Endothelial cell of umbilical vein (primary cell): Measurements from ENCODE around the gene CORO7. TPM values are rescaled to one million over a fixed set of nuclear protein-coding genes. Genes with fewer than 3 reads are reported as not detected.
"Not testable (repeated sequence)": the region's sequence is repeated elsewhere in the genome, so short reads cannot be mapped to it uniquely, and the experiment has no call there.

Experiments
- BruUV-seq: library from RNA; stranded (reverse); fragments of 400-500 nt; replicated peaks from 2 replicates; lab custom pipeline; 2021; lab: Mats Ljungman, UMichigan
- CTCF ChIA-PET: fragments of 300-600, 350-600 bp; sonication (Branson Sonifier 250); formaldehyde crosslinking; loops from one replicate; lab custom pipeline; 2021; ENCODE audit warnings: antibody characterized with exemption, inconsistent platforms; lab: Charles Lee
- POLR2A ChIA-PET: fragments of 300-600, 350-600 bp; sonication (Branson Sonifier 250); formaldehyde crosslinking; loops from one replicate; lab custom pipeline; 2021; ENCODE audit warnings: antibody characterized with exemption, inconsistent platforms; lab: Charles Lee
- DNase-seq: peaks from one replicate; pipeline ENCODE4 v3.0.0-alpha.2; 2011; ENCODE audit warnings: low read depth, low spot score
- FAIRE-seq: peaks from 2 replicates; lab custom pipeline; 2011; peaks lifted over from hg19 to GRCh38; lab: Jason Lieb, UNC
- H2AFZ ChIP-seq: 2 replicates; pipeline ENCODE4 v1.6.0; 2012; ENCODE audit warnings: low read depth, low read length, control low read depth, inconsistent platforms
- H3K27ac ChIP-seq: 2 replicates; pipeline ENCODE4 v1.5.1; 2011; ENCODE audit warnings: low read depth, mild to moderate bottlenecking, control low read depth, low read length, moderate library complexity; ENCODE audit not compliant: insufficient read depth
- H3K27me3 ChIP-seq, 2 experiments: 2 replicates each; pipeline versions ENCODE4 v1.6.0 to v1.6.1; 2011; ENCODE audit warnings: low read length in 2 of 2, mixed read lengths in 1 of 2; ENCODE audit not compliant: control insufficient read depth in 2 of 2, insufficient read depth in 2 of 2
- H3K36me3 ChIP-seq, 2 experiments: 2 replicates in 1 of 2; 3 replicates in 1 of 2; pipeline ENCODE4 v1.5.1; 2011; ENCODE audit warnings: low read length in 2 of 2, mild to moderate bottlenecking in 1 of 2, moderate library complexity in 1 of 2; ENCODE audit not compliant: control insufficient read depth in 2 of 2, insufficient read depth in 2 of 2; ENCODE audit errors: extremely low read depth in 1 of 2
- H3K4me1 ChIP-seq: 3 replicates; pipeline ENCODE4 v1.5.1; 2011; ENCODE audit warnings: mild to moderate bottlenecking, low read length; ENCODE audit not compliant: control insufficient read depth, insufficient read depth; ENCODE audit errors: extremely low read depth
- H3K4me2 ChIP-seq: 2 replicates; pipeline ENCODE4 v1.6.1; 2011; ENCODE audit warnings: low read length, control low read depth, mixed read lengths; ENCODE audit not compliant: insufficient read depth
- H3K4me3 ChIP-seq, 3 experiments: fragments of 200-600 bp in 1 of 3; sonication (generic), shearing (Covaris generic) in 1 of 3; replicated peaks in 1 of 3; 2 replicates each; pipeline ENCODE4 v1.5.1; 2011 to 2016; ENCODE audit warnings: control low read depth in 3 of 3, low read length in 3 of 3, mild to moderate bottlenecking in 2 of 3, inconsistent platforms in 1 of 3, low read depth in 1 of 3, moderate library complexity in 1 of 3; ENCODE audit not compliant: insufficient read depth in 1 of 3
- H3K79me2 ChIP-seq: 2 replicates; pipeline ENCODE4 v1.6.0; 2012; ENCODE audit warnings: low read length, inconsistent platforms; ENCODE audit not compliant: control insufficient read depth, insufficient read depth
- H3K9ac ChIP-seq: replicated peaks from 2 replicates; pipeline ENCODE3; 2011; ENCODE audit warnings: low read length, control low read depth; ENCODE audit not compliant: insufficient read depth; ENCODE audit errors: extremely low read depth
- H3K9me1 ChIP-seq: replicated peaks from 3 replicates; pipeline ENCODE4 v1.6.0; 2011; ENCODE audit warnings: mild to moderate bottlenecking, low read length; ENCODE audit not compliant: control insufficient read depth, insufficient read depth; ENCODE audit errors: extremely low read depth
- H3K9me3 ChIP-seq: replicated peaks from 2 replicates; pipeline ENCODE4 v1.5.1; 2012; ENCODE audit warnings: low read length, inconsistent platforms; ENCODE audit not compliant: control insufficient read depth, insufficient read depth
- H4K20me1 ChIP-seq: replicated peaks from 2 replicates; pipeline ENCODE3; 2011; ENCODE audit warnings: mild to moderate bottlenecking, low read length; ENCODE audit not compliant: control insufficient read depth, insufficient read depth; ENCODE audit errors: extremely low read depth
- EZH2 ChIP-seq: IDR thresholded peaks from 2 replicates; pipeline ENCODE4 v1.6.1; 2012; ENCODE audit warnings: borderline replicate concordance, low read depth, mild to moderate bottlenecking, moderate library complexity, low read length, inconsistent platforms; ENCODE audit not compliant: severe bottlenecking
- FOS ChIP-seq: IDR thresholded peaks from 2 replicates; pipeline ENCODE4 v1.6.1; 2011; ENCODE audit warnings: mild to moderate bottlenecking, low read length, moderate library complexity, borderline replicate concordance; ENCODE audit not compliant: insufficient read depth
- GATA2 ChIP-seq: IDR thresholded peaks from 2 replicates; pipeline ENCODE4 v1.7.0; 2011; ENCODE audit warnings: low read depth, mild to moderate bottlenecking, moderate library complexity, mixed read lengths, low read length; ENCODE audit not compliant: insufficient read length, insufficient read depth
- JUN ChIP-seq: IDR thresholded peaks from 2 replicates; pipeline ENCODE4 v1.6.1; 2011; ENCODE audit warnings: borderline replicate concordance, low read depth; ENCODE audit not compliant: insufficient read length, insufficient read depth
- MYC ChIP-seq: IDR thresholded peaks from one replicate; pipeline ENCODE4 v1.6.1; 2011; ENCODE audit warnings: mild to moderate bottlenecking, low read depth, low read length
- POLR2A ChIP-seq: IDR thresholded peaks from 2 replicates; pipeline ENCODE4 v1.6.1; 2012; ENCODE audit warnings: low read depth, mild to moderate bottlenecking, control low read depth, low read length
- POLR2AphosphoS5 ChIP-seq: IDR thresholded peaks from 2 replicates; pipeline ENCODE4 v1.6.1; 2012; ENCODE audit warnings: low read depth, mild to moderate bottlenecking, control low read depth, low read length, moderate library complexity; ENCODE audit not compliant: insufficient read depth
- dilution Hi-C: fragments of 300-500 bp; cut with MboI; formaldehyde crosslinking; loops from one replicate; pipeline ENCODE4 v1.15.0; 2019; ENCODE audit warnings: low sequenced_read_pairs; ENCODE audit not compliant: extremely low pct_ligation_motif_present
- intact Hi-C: fragments of 100-400 bp; cut with micrococcal nuclease; formaldehyde crosslinking; loops from one replicate; pipeline ENCODE4 v1.10.0; 2022
- polyA plus RNA-seq, 4 experiments: library from polyadenylated mRNA; depleted of rRNA in 3 of 4; stranded (reverse) in 3 of 4; unstranded in 1 of 4; fragments of >200 nt; gene quantifications; 2 replicates each; pipeline versions ENCODE4 v1.2.1 to v1.2.3, GENCODE V29; 2011 to 2012; ENCODE audit warnings: missing spikeins in 1 of 4
- total RNA-seq: library from RNA; stranded (reverse); gene quantifications from 2 replicates; pipeline ENCODE4 v1.2.3, GENCODE V29; 2021
- TF ChIP-seq, protein P1 (sequence below), 2 donors: IDR thresholded peaks; 1 replicate in 1 of 2; 2 replicates in 1 of 2; pipeline ENCODE4 v1.5.1; 2011; ENCODE audit warnings: low read length in 2 of 2, mild to moderate bottlenecking in 2 of 2, moderate library complexity in 2 of 2, control low read depth in 1 of 2, inconsistent platforms in 1 of 2, low read depth in 1 of 2; ENCODE audit not compliant: insufficient read depth in 1 of 2; ENCODE audit errors: extremely low read depth in 1 of 2
- TF ChIP-seq, protein P2 (sequence below): IDR thresholded peaks from 2 replicates; pipeline ENCODE4 v1.6.1; 2011; ENCODE audit not compliant: insufficient read depth, insufficient read length

The CORO7 gene
- total and polyA plus RNA-seq, 2 donors (not counting 3 experiments of a cell fraction or from before 2014, with no cell fraction given), result 42.5 to 72.3 TPM

GRCh38 chr16:4333714-4334113 lies 82.7 kb downstream of the CORO7 start:
- Histone ChIP-seq H3K36me3 (peaks cover 0 to 21% of the 10 kb centered on the region in 2 experiments), H3K4me1 (peaks cover 11% of the 10 kb centered on the region)
- H3K4me3 ChIP-seq, POLR2A ChIA-PET, intact Hi-C loops, H3K4me2 ChIP-seq, H3K9ac ChIP-seq, BruUV-seq, H3K79me2 ChIP-seq, H3K9me1 ChIP-seq, dilution Hi-C loops, H3K9me3 ChIP-seq, DNase-seq, H4K20me1 ChIP-seq, H2AFZ ChIP-seq, H3K27ac ChIP-seq, H3K27me3 ChIP-seq, FAIRE-seq: not testable (repeated sequence)
- CTCF ChIA-PET, result interaction anchor here (4.2 to 8.9 kb wide), 2 partner anchors 44 to 70 kb away, joined by 27 to 198 read pairs; no protein-coding TSS in a partner anchor

DNA sequence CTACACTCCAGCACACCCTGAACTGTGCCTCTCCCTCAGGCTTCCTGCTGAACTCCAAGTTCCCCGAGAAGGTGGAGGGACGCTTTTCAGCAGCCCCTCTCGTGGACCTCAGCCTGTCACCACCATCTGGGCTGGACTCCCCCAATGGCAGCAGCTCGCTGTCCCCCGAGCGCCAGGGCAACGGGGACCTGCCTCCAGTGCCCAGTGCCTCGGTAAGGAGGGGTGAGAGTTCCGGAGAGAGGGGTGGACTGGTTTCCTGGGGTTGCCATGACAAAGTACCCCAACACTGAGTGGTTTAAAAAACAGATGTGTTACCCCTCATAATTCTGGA lies 83.1 kb downstream of the CORO7 start:
- intact Hi-C loops, result no loop called here
- FAIRE-seq (no peak), DNase-seq (no peak)
- ChIA-PET POLR2A (no interaction called here), CTCF (interaction anchor here (4.2 to 8.9 kb wide), 2 partner anchors 44 to 71 kb away, joined by 27 to 198 read pairs; no protein-coding TSS in a partner anchor)
- Histone ChIP-seq H3K4me2 (no peak overlapping the region), H3K9ac (no peak overlapping the region), H3K27ac (no peak overlapping the region), H3K4me1 (peaks cover 15% of the 10 kb centered on the region), H3K79me2 (peaks cover 9% of the 10 kb centered on the region), H2AFZ (no peak overlapping the region), H3K9me1 (no peaks in the 10 kb centered on the region), H3K9me3 (no peaks in the 10 kb centered on the region), H3K4me3 (no peak overlapping the region), H3K36me3 (peaks cover 0 to 21% of the 10 kb centered on the region in 2 experiments), H3K27me3 (no peaks in the 10 kb centered on the region), H4K20me1 (no peaks in the 10 kb centered on the region)
- no peak for TF ChIP-seq POLR2AphosphoS5
- TF ChIP-seq MYC, result no peak
- no peak for TF ChIP-seq JUN
- TF ChIP-seq, protein P1, sequence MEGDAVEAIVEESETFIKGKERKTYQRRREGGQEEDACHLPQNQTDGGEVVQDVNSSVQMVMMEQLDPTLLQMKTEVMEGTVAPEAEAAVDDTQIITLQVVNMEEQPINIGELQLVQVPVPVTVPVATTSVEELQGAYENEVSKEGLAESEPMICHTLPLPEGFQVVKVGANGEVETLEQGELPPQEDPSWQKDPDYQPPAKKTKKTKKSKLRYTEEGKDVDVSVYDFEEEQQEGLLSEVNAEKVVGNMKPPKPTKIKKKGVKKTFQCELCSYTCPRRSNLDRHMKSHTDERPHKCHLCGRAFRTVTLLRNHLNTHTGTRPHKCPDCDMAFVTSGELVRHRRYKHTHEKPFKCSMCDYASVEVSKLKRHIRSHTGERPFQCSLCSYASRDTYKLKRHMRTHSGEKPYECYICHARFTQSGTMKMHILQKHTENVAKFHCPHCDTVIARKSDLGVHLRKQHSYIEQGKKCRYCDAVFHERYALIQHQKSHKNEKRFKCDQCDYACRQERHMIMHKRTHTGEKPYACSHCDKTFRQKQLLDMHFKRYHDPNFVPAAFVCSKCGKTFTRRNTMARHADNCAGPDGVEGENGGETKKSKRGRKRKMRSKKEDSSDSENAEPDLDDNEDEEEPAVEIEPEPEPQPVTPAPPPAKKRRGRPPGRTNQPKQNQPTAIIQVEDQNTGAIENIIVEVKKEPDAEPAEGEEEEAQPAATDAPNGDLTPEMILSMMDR (IDR thresholded peaks at IDR 0.05; ENCODE audit: extremely low read depth in 1 of 2, insufficient read depth in 1 of 2, low read depth in 1 of 2, low read length in 2 of 2), result no peak
- TF ChIP-seq GATA2, result no peak
- TF ChIP-seq, protein P2, sequence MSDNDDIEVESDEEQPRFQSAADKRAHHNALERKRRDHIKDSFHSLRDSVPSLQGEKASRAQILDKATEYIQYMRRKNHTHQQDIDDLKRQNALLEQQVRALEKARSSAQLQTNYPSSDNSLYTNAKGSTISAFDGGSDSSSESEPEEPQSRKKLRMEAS, result no peak
- TF ChIP-seq EZH2, result no peak
- no peak for TF ChIP-seq POLR2A
- TF ChIP-seq FOS, result no peak
- dilution Hi-C loops, result no loop called here
- no TSS peak for BruUV-seq
